Muscle of back (tissue), 11 donors: ENCODE measurements around the gene PLCB1. TPM values are rescaled to one million over a fixed set of nuclear protein-coding genes. Genes with fewer than 3 reads are reported as not detected.

Source experiments
- DNase-seq, 3 donors: peaks; one replicate each; pipeline versions ENCODE4 v3.0.0 to v3.0.0-alpha.2; 2013
- polyA plus RNA-seq, 10 donors: library from polyadenylated mRNA; unstranded; fragments of 120-200 nt; gene quantifications; one replicate each; pipeline ENCODE4 v1.2.1, GENCODE V29; 2013; ENCODE audit not compliant: insufficient read length in 10 of 10

The PLCB1 gene
- polyA plus RNA-seq, 10 donors: 7.8 to 16.3 (median 10.9) TPM

GRCh38 chr20:8764344-8764962, 632.4 kb downstream of the PLCB1 start:
- DNase-seq: peak in 2 of 3 donors; percentile 10 to 34

- DNase-seq: no peak
Observed at GRCh38 chr20:8766868-8767390, 634.9 kb downstream of the PLCB1 start.

GRCh38 chr20:8774412-8774811, 642.3 kb downstream of the PLCB1 start:
- no peak for DNase-seq

- no peak for DNase-seq
Observed at GRCh38 chr20:8777911-8778310, 645.8 kb downstream of the PLCB1 start.

GRCh38 chr20:8778387-8778786, 646.3 kb downstream of the PLCB1 start:
- DNase-seq: no peak

- DNase-seq: no peak
Observed at GRCh38 chr20:8780915-8781314, 648.8 kb downstream of the PLCB1 start.

- peak in 2 of 3 donors; percentile 30 to 76 for DNase-seq
Observed at GRCh38 chr20:8782804-8783203, 650.7 kb downstream of the PLCB1 start.

GRCh38 chr20:8783734-8784133, 651.7 kb downstream of the PLCB1 start:
- DNase-seq: no peak

GRCh38 chr20:8786383-8786782, 654.3 kb downstream of the PLCB1 start:
- no peak for DNase-seq

- no peak for DNase-seq
Observed at GRCh38 chr20:8787090-8787489, 655.0 kb downstream of the PLCB1 start.

GRCh38 chr20:8788275-8788674, 656.2 kb downstream of the PLCB1 start:
- DNase-seq: no peak

GRCh38 chr20:8788831-8789230, 656.8 kb downstream of the PLCB1 start:
- no peak for DNase-seq

- DNase-seq: peak; percentile 20 to 65 (median 47)
Observed at GRCh38 chr20:8790442-8791074, 658.5 kb downstream of the PLCB1 start.

GRCh38 chr20:8795404-8795803, 663.3 kb downstream of the PLCB1 start:
- DNase-seq: no peak

GRCh38 chr20:8796088-8796660, 664.1 kb downstream of the PLCB1 start:
- peak; percentile 21 to 67 (median 47) for DNase-seq

GRCh38 chr20:8798505-8798904, 666.4 kb downstream of the PLCB1 start:
- DNase-seq: peak in 2 of 3 donors; percentile 18 to 42

- no peak for DNase-seq
Observed at GRCh38 chr20:8800089-8800488, 668.0 kb downstream of the PLCB1 start.

- DNase-seq: no peak
Observed at GRCh38 chr20:8801686-8802085, 669.6 kb downstream of the PLCB1 start.

- no peak for DNase-seq
Observed at GRCh38 chr20:8803065-8803464, 671.0 kb downstream of the PLCB1 start.

- DNase-seq: no peak
Observed at GRCh38 chr20:8803941-8804340, 671.9 kb downstream of the PLCB1 start.

GRCh38 chr20:8805737-8806442, 673.8 kb downstream of the PLCB1 start:
- no peak for DNase-seq

- DNase-seq: no peak
Observed at GRCh38 chr20:8807480-8808201, 675.6 kb downstream of the PLCB1 start.
